ENCODE data around the gene SRRM3.
"Not testable (repeated sequence)": the region's sequence is repeated elsewhere in the genome, so short reads cannot be mapped to it uniquely, and the experiment has no call there.

The SRRM3 gene

DNA sequence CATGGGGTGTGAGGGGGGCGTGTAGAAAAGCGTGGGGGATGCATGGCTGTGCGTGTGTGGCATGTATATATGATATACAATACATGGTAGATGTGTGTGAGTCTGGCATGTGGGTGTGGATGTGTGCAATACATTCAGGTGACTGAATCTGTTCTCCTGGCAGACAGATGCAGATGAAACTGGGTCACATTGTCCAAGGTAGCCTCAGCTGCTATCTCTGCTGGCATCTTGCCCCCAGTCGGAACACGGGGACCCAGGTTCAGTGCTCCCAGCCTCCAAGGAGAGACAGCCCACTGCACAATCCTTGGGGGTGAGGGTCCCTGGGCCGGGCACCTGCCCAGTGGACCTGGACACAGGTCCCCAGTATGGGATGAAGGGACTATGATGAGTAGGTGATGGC is 12.4 kb upstream of the SRRM3 start:
- no peak for DNase-seq

GRCh38 chr7:76191783-76192240 is 9.9 kb upstream of the SRRM3 start:
- DNase-seq = peak; percentile 9 to 13

- no peak for DNase-seq
These were observed 8.2 kb upstream of the SRRM3 start for GRCh38 chr7:76193466-76193865.

- no peak for DNase-seq
These were observed 7.8 kb upstream of the SRRM3 start for GRCh38 chr7:76193883-76194282.

DNA sequence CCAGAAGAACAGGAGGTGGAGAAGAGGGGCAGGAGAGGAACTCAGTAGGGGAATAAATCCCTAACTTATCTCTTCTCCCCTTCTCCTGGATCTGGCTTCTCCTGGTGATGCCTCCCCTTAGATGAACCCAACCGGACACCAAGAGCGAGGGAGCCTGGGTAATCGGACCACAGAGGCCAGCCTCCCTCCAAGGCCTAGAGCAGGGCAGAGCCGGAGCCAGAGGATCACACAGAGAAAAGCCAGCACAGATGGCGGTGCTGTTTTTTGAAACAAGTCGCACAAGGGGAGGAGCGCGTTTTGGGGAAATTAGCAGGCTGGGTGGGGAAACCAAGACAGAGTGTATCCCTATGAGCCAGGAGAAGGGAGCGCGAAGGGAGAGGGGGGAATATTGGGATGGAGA is 4.9 kb upstream of the SRRM3 start:
- no peak for DNase-seq

DNA sequence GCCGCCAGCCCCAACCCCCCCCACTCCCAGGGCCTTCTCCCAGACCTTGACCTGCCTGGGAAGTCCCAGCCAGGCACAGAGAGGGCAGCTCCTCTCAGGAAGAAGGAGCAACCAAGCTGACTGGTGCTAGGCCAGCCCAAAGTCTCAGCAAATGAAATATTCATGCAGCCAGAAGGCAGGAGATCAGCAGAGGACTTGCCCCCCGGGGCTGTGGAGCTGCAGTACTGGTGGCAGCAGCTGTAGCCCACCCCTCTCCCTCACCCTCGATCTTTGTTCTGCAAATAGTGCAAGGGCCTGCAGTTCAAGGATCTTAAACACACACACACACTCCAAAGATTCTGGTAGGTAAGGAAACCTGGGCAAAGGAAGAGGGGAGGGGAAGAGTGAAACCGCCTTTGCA is 3.5 kb upstream of the SRRM3 start:
- no peak for DNase-seq

DNA sequence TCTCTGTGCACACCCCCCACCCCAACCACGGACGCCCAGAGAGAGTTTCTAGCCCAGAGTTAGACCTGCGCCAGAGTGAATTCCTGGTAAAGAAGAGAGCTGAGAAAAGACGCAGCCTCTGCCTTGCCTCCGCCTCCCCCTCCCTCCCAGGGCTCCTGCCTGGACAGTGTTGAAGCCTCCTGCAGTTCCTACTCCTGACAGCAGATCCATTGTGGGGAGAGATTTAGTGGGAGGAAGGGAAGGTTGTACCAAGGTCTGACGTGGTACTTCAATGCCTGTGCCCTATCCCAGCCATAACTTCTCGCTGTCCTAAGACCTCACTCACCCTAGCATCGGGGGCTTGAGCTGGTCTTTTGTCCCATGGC is 952 bp downstream of the SRRM3 start:
- DNase-seq = no peak

GRCh38 chr7:76204147-76204546 is 2.5 kb downstream of the SRRM3 start:
- DNase-seq = no peak

DNA sequence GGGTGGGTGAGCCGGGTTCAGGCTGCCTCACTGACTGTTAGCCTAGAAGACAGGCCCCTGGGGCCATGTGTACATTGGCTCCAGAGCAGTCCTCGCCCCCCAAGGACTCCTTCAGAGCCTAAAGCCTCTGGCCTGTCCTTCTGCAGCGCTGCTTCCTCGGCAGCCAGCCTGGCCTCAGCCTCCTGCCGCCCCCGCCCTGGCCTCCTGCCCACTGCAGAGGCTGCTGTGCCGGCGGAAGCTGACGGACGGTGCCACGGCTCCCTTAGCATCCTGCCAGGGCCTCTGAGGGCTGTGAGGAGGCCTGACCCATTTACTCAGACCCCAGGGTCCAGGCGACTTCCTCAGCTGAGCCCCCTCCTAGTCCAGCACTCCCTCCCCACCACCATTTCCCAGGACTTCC is 4.9 kb downstream of the SRRM3 start:
- DNase-seq = no peak

- DNase-seq = no peak
These were observed 7.6 kb downstream of the SRRM3 start for GRCh38 chr7:76209310-76209709.

GRCh38 chr7:76211216-76211615 is 9.5 kb downstream of the SRRM3 start:
- DNase-seq = no peak

GRCh38 chr7:76215349-76215748 is 13.7 kb downstream of the SRRM3 start:
- DNase-seq = not testable (repeated sequence)

DNA sequence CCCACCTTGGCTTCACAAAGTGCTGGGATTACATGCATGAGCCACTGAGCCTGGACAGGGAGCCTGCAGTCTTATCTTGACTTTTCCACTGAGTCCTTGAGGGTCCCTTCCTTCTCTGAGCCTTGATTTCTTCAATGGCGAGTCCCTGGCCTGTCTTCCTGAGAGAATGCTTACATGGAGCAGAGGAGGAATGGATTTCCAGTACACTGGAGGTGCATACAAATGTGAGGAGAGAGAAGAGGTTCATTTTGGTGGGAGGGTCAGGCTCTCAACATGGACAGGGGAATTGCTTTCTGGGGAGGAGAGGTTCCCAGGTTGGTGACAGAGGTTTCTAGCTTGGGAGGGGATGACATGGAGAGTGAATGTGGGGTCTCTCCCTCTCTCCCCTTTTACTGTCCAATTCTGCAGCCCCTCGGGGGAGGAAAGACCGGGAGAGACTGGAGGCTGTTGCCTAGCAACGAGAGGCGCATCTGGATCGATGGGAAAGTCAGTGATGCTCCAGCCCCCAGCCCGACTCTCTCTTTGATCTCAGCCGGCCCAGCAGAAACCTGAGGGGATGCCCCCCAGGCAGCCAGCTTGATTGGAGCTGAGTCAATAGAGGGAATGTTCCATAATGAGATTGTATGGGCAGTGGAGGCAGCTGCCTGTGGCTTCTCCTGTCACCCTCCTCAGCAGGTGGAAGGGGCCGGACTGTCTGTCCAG is 14.8 kb downstream of the SRRM3 start:
- no peak for DNase-seq

- no peak for DNase-seq
These were observed 16.4 kb downstream of the SRRM3 start for GRCh38 chr7:76217942-76218566.

DNA sequence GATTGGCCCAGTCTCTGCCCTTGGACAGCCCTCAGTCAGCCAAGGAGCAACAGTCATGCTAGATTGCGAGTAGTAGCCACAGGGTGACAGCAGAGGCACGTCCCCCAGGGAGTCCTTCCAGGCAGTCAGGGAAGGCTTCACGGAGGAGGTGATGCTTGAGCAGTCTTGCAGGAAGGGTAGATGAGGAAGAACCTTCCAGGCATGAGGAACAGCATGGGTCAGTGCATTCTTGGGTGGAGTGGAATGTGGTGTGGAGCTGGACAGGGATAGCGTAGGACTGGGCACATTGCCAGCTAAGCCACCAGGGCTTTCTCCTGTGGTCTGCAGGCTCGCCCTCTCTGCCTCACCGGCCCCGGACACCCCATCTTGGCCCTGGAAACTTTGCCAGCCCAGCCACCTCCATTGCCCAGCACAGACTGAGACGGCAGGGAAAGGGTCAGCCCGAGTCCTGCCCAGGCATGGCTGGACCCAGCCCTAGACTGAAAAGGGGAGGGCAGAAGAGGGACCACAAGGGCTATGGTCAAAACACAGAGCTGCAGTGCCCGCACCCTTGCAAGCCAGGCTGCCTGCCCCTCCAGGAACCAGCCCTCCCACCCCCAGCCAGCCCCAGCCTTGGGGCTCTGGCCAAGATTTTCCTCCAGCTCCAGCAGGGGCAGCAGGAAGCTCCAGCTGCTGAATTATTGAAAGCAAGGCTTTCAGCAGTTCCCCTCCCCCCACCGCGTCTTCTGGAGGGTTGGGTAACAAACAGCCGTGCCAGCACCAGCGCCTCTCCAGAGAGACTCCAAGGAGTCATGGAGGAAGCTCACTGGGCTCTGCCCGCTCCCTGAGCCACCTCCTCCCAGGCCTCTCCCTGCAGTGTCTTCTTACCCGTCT is 18.7 kb downstream of the SRRM3 start:
- DNase-seq = peak in 1 of 2 donors; percentile 7

DNA sequence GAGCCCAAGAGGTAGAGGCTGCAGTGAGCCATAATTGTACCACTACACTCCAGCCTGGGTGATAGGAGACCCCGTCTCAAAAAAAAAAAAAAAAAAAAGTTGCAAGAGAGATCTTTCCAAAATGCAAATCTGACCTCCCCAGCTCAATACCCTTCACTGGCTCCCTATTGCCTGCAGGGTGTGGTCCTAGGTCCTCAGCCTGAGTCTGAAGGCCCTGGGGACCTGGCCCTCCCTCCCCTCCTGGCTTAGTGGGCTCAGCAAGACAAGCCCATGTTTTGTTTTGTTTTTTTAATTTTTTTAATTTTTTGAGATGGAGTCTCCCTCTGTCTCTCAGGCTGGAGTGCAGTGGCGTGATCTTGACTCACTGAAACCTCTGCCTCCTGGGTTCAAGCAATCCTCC is 20.6 kb downstream of the SRRM3 start:
- no peak for DNase-seq

DNA sequence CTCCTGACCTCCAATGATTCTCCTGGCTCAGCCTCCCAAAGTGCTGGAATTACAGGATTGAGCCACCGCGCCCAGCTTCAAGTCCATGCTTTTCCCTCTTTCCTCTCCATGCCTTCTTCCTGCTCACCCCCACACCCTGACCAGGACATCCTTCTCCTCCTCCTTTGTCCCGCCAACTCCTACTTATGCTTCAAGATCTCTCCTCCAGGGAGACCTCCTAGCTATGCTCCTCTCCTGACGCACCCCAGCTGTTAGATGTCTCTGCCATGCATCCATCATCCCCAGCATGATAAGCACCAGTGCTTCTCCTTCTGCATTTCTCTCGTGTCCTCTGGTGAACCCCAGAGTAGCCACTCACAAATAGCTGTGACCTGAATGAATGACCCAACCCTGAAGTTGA is 21.1 kb downstream of the SRRM3 start:
- DNase-seq = no peak

DNA sequence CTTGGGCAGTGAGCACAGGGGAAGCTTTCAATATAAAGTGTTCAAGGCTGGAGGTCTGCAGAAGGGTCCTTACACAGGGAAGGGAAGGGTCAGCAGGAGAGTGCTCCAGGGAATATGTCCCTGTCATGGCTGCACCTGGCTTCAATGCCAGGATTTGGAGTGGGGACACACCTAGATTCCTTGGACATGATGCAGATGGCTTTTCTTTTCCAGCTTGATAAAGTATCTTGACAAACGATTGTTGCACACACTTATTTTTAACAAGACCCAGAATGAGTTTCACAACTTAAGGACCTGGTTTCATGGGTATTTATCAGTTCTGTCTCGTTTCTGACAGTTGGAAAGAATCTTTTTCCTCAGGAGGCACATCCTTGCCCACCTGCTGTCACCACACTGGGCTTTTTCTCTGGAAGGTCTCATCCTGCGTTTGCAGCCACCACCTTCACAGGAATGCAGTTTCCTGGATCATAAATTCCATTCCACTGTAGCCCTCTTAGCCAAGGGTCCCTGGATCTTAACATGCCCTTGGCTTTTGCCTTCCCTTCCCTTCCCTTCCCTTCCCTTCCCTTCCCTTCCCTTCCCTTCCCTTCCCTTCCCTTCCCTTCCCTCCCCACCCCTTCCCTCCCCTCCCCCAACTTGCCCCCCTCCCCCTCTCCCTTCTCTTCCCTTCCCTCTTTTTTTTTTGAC is 21.7 kb downstream of the SRRM3 start:
- no peak for DNase-seq

GRCh38 chr7:76224695-76225094 is 23.0 kb downstream of the SRRM3 start:
- no peak for DNase-seq

GRCh38 chr7:76225379-76225778 is 23.7 kb downstream of the SRRM3 start:
- peak in 1 of 2 donors; percentile 14 for DNase-seq

DNA sequence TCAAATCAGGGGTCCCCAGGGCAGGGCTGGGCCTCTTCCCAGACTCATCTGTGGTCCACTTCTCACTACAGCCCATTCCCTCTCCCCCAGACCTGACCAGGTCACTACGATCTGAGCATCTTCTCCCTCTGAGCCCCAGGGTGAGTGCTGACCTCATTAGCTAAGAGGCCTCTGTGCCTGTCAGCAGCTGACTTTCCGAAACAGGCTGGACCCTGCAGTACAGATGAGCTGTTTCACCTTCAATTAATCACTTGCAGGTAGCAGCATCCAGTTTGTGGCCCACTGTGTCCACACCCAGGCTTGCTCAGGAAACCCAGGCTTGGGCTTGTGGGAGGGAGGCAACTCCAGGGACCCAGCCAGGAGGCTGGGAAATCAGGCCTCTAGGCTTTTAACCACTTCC is 24.3 kb downstream of the SRRM3 start:
- no peak for DNase-seq

GRCh38 chr7:76226878-76227423 is 25.3 kb downstream of the SRRM3 start:
- DNase-seq = not testable (repeated sequence)

DNA sequence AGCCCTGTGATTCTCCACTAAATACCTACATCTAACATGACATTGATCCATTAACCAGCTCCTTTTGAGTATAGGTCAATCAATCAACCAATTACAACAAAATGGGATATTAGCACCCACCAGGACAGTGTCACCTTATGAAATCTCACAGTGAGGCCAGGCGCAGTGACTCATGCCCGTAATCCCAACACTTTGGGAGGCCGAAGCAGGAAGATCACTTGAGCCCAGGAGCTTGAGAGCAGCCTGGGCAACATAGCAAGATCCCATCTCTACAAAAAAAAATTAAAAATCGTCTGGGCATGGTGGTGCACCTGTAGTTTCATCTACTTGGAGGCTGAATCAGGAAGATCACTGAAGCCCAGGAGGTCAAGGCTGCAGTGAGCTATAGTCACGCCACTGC is 28.5 kb downstream of the SRRM3 start:
- no peak for DNase-seq
